Fibroblast of lung (primary cell): ENCODE results near the gene TMEM184B.

ENCODE experiments used
- EZH2 ChIP-seq: IDR thresholded peaks from 2 replicates; pipeline ENCODE4 v1.5.1; 2012; ENCODE audit warnings: low read length, control low read depth, mild to moderate bottlenecking; ENCODE audit errors: missing control alignments
- TF ChIP-seq, protein P1 (sequence below), 2 donors: IDR thresholded peaks in 1 of 2; conservative IDR thresholded peaks in 1 of 2; 1 replicate in 1 of 2; 2 replicates in 1 of 2; pipeline ENCODE4 v1.5.1; 2011 to 2012; ENCODE audit warnings: low read length in 2 of 2, control low read depth in 1 of 2, inconsistent platforms in 1 of 2, low read depth in 1 of 2, mild to moderate bottlenecking in 1 of 2

DNA sequence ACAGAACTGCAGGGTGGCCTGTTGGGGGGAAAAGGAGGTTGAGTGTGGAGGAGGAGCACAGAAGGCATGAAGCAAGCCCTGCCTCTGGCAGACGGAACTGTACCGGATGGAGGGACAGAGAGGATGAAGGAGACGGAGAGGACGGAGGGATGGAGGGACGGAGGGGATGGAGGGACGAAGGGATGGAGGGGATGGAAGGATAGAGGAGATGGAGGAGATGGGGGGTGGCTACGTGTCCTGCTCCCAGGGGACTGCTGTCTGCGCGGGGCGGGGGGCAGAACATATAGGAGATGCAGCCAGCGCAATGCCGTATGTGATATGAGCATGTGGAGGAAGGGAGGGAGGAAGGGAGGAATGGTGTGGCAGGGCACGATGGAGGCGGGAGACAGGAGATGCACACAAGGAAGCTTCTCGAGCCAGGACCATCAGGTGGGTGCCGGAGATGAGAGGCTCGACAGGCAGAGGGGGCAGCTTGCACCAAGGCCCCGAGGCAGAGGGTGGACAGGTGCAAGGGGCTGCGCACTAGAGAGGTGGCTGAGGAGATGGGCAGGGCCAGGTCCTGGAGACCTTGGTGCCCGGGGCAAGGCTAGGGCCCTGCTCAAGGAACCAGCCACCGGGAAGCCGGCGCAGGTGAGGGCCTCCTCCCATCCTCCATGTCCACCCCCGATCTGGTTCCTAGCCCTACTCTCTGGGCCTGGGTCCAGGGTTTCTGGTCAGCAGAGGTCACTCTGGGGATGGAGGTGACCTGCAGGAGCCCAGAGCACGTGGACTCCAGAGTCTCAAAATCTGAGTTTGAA, 45.8 kb downstream of the TMEM184B start:
- TF ChIP-seq, protein P1, sequence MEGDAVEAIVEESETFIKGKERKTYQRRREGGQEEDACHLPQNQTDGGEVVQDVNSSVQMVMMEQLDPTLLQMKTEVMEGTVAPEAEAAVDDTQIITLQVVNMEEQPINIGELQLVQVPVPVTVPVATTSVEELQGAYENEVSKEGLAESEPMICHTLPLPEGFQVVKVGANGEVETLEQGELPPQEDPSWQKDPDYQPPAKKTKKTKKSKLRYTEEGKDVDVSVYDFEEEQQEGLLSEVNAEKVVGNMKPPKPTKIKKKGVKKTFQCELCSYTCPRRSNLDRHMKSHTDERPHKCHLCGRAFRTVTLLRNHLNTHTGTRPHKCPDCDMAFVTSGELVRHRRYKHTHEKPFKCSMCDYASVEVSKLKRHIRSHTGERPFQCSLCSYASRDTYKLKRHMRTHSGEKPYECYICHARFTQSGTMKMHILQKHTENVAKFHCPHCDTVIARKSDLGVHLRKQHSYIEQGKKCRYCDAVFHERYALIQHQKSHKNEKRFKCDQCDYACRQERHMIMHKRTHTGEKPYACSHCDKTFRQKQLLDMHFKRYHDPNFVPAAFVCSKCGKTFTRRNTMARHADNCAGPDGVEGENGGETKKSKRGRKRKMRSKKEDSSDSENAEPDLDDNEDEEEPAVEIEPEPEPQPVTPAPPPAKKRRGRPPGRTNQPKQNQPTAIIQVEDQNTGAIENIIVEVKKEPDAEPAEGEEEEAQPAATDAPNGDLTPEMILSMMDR (conservative IDR thresholded peaks at IDR 0.05 in 1 of 2, IDR thresholded peaks at IDR 0.05 in 1 of 2; ENCODE audit: low read depth in 1 of 2, low read length in 2 of 2): no peak
- no peak for TF ChIP-seq EZH2
